Measurements from ENCODE around the gene PIR.

The PIR gene

DNA sequence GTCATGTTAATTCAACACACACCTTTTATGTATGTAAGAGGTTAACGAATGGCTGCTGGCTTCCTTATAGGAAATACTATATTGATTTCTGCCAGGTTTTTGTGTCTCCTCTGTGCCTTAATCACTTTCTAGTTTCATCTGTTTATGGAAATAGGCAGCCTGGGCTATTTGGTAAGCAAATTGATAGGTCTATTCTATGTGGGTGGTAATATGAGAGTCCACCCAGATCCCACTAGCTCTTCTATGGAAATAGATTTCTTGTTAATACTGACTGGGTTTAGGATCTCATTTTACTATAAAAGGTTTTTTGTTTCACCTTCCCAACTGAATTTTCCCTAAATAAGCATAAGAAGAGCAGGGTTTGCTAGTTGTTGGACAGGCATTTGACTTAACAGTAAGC, 11.5 kb upstream of the PIR start:
- TF ChIP-seq, protein P1, sequence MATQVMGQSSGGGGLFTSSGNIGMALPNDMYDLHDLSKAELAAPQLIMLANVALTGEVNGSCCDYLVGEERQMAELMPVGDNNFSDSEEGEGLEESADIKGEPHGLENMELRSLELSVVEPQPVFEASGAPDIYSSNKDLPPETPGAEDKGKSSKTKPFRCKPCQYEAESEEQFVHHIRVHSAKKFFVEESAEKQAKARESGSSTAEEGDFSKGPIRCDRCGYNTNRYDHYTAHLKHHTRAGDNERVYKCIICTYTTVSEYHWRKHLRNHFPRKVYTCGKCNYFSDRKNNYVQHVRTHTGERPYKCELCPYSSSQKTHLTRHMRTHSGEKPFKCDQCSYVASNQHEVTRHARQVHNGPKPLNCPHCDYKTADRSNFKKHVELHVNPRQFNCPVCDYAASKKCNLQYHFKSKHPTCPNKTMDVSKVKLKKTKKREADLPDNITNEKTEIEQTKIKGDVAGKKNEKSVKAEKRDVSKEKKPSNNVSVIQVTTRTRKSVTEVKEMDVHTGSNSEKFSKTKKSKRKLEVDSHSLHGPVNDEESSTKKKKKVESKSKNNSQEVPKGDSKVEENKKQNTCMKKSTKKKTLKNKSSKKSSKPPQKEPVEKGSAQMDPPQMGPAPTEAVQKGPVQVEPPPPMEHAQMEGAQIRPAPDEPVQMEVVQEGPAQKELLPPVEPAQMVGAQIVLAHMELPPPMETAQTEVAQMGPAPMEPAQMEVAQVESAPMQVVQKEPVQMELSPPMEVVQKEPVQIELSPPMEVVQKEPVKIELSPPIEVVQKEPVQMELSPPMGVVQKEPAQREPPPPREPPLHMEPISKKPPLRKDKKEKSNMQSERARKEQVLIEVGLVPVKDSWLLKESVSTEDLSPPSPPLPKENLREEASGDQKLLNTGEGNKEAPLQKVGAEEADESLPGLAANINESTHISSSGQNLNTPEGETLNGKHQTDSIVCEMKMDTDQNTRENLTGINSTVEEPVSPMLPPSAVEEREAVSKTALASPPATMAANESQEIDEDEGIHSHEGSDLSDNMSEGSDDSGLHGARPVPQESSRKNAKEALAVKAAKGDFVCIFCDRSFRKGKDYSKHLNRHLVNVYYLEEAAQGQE (IDR thresholded peaks at IDR 0.05; ENCODE audit: insufficient read depth in 1 of 2, low read depth in 2 of 2, low read length in 2 of 2), result no peak
- TF ChIP-seq POLR2AphosphoS5 (IDR thresholded peaks at IDR 0.05; ENCODE audit: low read depth, low read length) (no peak), TAF1 (IDR thresholded peaks at IDR 0.05; ENCODE audit: borderline replicate concordance, insufficient read depth, low read length) (no peak), SIN3A (IDR thresholded peaks at IDR 0.05; ENCODE audit: borderline replicate concordance, insufficient read depth, low read length) (no peak), FOXP2 (optimal IDR thresholded peaks at IDR 0.05; ENCODE audit: borderline replicate concordance, extremely low read depth, extremely low read length, insufficient read depth) (no peak)

DNA sequence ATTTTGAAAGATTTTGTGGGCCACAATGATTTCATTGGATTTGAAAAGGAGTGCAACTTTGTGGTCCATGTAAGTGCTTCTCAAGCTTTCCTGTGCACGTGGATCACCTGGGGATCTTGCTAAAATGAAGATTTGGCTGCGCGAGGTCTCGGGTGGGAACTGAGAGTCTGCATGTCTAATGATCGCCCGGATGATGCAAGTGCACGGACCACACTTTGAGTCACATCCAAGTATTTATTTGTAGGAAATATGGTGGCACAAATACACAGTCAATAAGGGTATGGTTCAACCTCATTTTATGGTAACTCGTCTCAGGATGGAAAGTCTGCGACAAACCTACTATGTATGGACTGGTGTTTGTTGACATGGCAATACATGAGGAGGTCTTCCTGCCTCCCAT, 8.4 kb upstream of the PIR start:
- TF ChIP-seq SIN3A (IDR thresholded peaks at IDR 0.05; ENCODE audit: borderline replicate concordance, insufficient read depth, low read length), result no peak
- TF ChIP-seq FOXP2 (optimal IDR thresholded peaks at IDR 0.05; ENCODE audit: borderline replicate concordance, extremely low read depth, extremely low read length, insufficient read depth), result no peak
- TF ChIP-seq TAF1 (IDR thresholded peaks at IDR 0.05; ENCODE audit: borderline replicate concordance, insufficient read depth, low read length), result no peak
- TF ChIP-seq, protein P1 (IDR thresholded peaks at IDR 0.05; ENCODE audit: insufficient read depth in 1 of 2, low read depth in 2 of 2, low read length in 2 of 2), result no peak
- no peak for TF ChIP-seq POLR2AphosphoS5 (IDR thresholded peaks at IDR 0.05; ENCODE audit: low read depth, low read length)

DNA sequence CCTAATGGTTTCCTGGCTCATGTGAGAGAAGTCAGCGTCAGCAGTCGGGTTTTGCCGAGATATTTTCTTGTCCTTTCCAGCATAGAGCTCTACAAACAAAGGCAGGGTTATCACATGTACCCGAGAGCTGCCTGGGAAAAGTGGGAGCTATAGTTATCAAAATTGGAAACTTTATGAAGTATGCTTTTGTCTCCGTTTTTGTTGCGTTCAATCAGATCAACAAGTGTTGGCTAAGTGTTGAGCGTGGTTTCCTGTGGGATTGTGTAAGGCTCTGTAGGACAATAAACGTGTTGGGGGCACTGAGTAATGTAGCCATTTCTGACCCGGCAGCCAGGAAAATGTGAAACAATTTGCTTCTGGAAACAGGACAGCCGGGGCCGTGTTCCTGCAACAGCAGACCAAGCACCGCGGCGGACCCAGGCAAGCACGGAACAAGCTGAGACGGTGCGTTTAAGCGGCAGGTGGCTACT, 7.4 kb upstream of the PIR start, which contains the start of gene BMX:
TSS of gene BMX (plus strand) at position 311 of the 470 bp plus-strand sequence. CDS start 7,547 bp downstream, outside the sequence.
- TF ChIP-seq SIN3A (IDR thresholded peaks at IDR 0.05; ENCODE audit: borderline replicate concordance, insufficient read depth, low read length) (no peak), FOXP2 (optimal IDR thresholded peaks at IDR 0.05; ENCODE audit: borderline replicate concordance, extremely low read depth, extremely low read length, insufficient read depth) (no peak), TAF1 (IDR thresholded peaks at IDR 0.05; ENCODE audit: borderline replicate concordance, insufficient read depth, low read length) (no peak), POLR2AphosphoS5 (IDR thresholded peaks at IDR 0.05; ENCODE audit: low read depth, low read length) (no peak)
- TF ChIP-seq, protein P1 (IDR thresholded peaks at IDR 0.05; ENCODE audit: insufficient read depth in 1 of 2, low read depth in 2 of 2, low read length in 2 of 2), result no peak

DNA sequence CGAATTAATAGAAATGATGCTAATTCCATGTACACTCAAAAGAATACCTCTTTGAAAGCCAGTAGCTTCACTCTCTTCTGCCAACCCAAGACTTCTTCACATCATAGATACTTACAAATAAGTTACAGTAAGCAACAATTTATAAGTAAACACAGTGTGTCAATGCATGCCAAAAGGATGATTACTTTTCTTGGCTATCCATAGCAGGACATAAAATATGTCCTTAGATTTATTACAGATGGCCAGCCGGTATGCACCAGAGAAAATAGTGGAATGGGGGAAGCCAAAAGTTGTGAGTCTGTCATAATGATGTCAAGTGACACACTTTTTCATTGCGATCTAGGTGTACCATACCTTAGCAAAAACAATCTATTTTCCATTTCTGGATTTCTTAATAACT, 6.8 kb upstream of the PIR start:
- TF ChIP-seq POLR2AphosphoS5 (IDR thresholded peaks at IDR 0.05; ENCODE audit: low read depth, low read length) (no peak), TAF1 (IDR thresholded peaks at IDR 0.05; ENCODE audit: borderline replicate concordance, insufficient read depth, low read length) (no peak), FOXP2 (optimal IDR thresholded peaks at IDR 0.05; ENCODE audit: borderline replicate concordance, extremely low read depth, extremely low read length, insufficient read depth) (no peak), SIN3A (IDR thresholded peaks at IDR 0.05; ENCODE audit: borderline replicate concordance, insufficient read depth, low read length) (no peak)
- TF ChIP-seq, protein P1 (IDR thresholded peaks at IDR 0.05; ENCODE audit: insufficient read depth in 1 of 2, low read depth in 2 of 2, low read length in 2 of 2), result no peak

DNA sequence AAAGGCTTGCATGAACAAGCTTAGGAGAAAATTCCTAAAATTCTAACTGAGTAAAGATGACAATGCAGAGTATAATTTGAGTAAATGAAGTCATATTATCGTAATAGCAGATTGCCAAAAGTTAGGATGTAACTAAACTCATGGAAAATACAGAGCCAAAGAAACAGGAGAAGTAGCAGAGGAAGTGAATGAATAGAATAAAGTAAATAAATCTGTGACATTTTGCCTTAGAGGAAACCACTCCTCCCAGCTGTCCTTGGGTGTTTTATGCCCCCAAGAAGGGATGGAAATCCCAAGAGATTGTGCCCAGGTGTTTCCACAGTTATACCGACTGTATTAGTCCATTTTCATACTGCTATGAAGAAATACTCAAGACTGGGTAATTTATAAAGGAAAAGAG, 5.6 kb upstream of the PIR start:
- TF ChIP-seq SIN3A (IDR thresholded peaks at IDR 0.05; ENCODE audit: borderline replicate concordance, insufficient read depth, low read length), result no peak
- TF ChIP-seq POLR2AphosphoS5 (IDR thresholded peaks at IDR 0.05; ENCODE audit: low read depth, low read length), result no peak
- TF ChIP-seq, protein P1 (IDR thresholded peaks at IDR 0.05; ENCODE audit: insufficient read depth in 1 of 2, low read depth in 2 of 2, low read length in 2 of 2), result no peak
- TF ChIP-seq FOXP2 (optimal IDR thresholded peaks at IDR 0.05; ENCODE audit: borderline replicate concordance, extremely low read depth, extremely low read length, insufficient read depth), result no peak
- TF ChIP-seq TAF1 (IDR thresholded peaks at IDR 0.05; ENCODE audit: borderline replicate concordance, insufficient read depth, low read length), result no peak

Measured in PFSK-1 (cell line).